B cell (primary cell): Measurements from ENCODE around the gene CHORDC1. TPM values are rescaled to one million over a fixed set of nuclear protein-coding genes. Genes with fewer than 3 reads are reported as not detected.

Source experiments
- ATAC-seq: fragments of 200-7000 bp; cut with Tn5 transposase; one replicate; pipeline ENCODE4 v1.10.0; 2021; ENCODE audit warnings: low read depth, mild to moderate bottlenecking, moderate number of reproducible peaks, moderate library complexity
- CTCF ChIA-PET: fragments of 350-600 bp; sonication (Branson Sonifier 250); formaldehyde crosslinking; loops from one replicate; lab custom pipeline; 2021; ENCODE audit warnings: antibody characterized with exemption, inconsistent platforms; lab: Charles Lee
- POLR2A ChIA-PET: fragments of 350-600 bp; sonication (Branson Sonifier 250); formaldehyde crosslinking; loops from one replicate; lab custom pipeline; 2021; ENCODE audit warnings: antibody characterized with exemption; lab: Charles Lee
- DNase-seq: peaks from one replicate; pipeline ENCODE4 v3.0.0; 2013
- H2AFZ ChIP-seq: 2 replicates; pipeline ENCODE4 v1.6.1; 2012; ENCODE audit warnings: mild to moderate bottlenecking, low read depth, low read length; ENCODE audit not compliant: insufficient read depth, poor library complexity, severe bottlenecking
- H3K27ac ChIP-seq, 2 donors: 1 replicate in 1 of 2; 2 replicates in 1 of 2; pipeline ENCODE4 v1.5.1; 2012 to 2013; ENCODE audit warnings: low read length in 2 of 2, mild to moderate bottlenecking in 2 of 2, moderate library complexity in 1 of 2
- H3K27me3 ChIP-seq, 4 experiments: fragments of 200-600 bp in 1 of 4; sonication (generic) in 1 of 4; replicated peaks in 1 of 4; 1 replicate in 2 of 4; 2 replicates in 2 of 4; pipeline versions ENCODE4 v1.6.1 to v1.7.0; 2013 to 2016; ENCODE audit warnings: low read length in 3 of 4, mild to moderate bottlenecking in 2 of 4, mixed read lengths in 1 of 4, moderate library complexity in 1 of 4; ENCODE audit not compliant: insufficient read depth in 4 of 4, control insufficient read depth in 3 of 4; ENCODE audit errors: control extremely low read depth in 1 of 4
- H3K36me3 ChIP-seq, 2 experiments: replicated peaks in 1 of 2; 1 replicate in 1 of 2; 2 replicates in 1 of 2; pipeline versions ENCODE4 v1.6.1 to v1.7.1; 2013; ENCODE audit warnings: low read length in 1 of 2; ENCODE audit not compliant: insufficient read depth in 2 of 2, control insufficient read depth in 1 of 2; ENCODE audit errors: control extremely low read depth in 1 of 2, extremely low read depth in 1 of 2
- H3K4me1 ChIP-seq, 2 donors: fragments of 200-600 bp in 1 of 2; sonication (generic) in 1 of 2; 1 replicate in 1 of 2; 2 replicates in 1 of 2; pipeline versions ENCODE4 v1.5.1 to v1.6.1; 2013 to 2017; ENCODE audit warnings: low read length in 2 of 2; ENCODE audit not compliant: control insufficient read depth in 2 of 2, insufficient read depth in 2 of 2
- H3K4me2 ChIP-seq: replicated peaks from 2 replicates; pipeline ENCODE3; 2012; ENCODE audit warnings: mild to moderate bottlenecking, low read depth, low read length; ENCODE audit not compliant: poor library complexity, severe bottlenecking
- H3K4me3 ChIP-seq, 5 experiments: fragments of 200-600 bp in 1 of 5; sonication (generic) in 1 of 5; 1 replicate in 3 of 5; 2 replicates in 2 of 5; pipeline versions ENCODE4 v1.5.1 to v1.7.0; 2011 to 2016; ENCODE audit warnings: low read length in 4 of 5, mild to moderate bottlenecking in 4 of 5, low read depth in 2 of 5, control low read depth in 1 of 5, moderate library complexity in 1 of 5; ENCODE audit not compliant: insufficient read depth in 1 of 5; ENCODE audit errors: control extremely low read depth in 1 of 5, extremely low read depth in 1 of 5
- H3K79me2 ChIP-seq: fragments of 200-600 bp; sonication (generic); one replicate; pipeline ENCODE4 v1.6.0; 2016; ENCODE audit warnings: low read length; ENCODE audit not compliant: control insufficient read depth, insufficient read depth
- H3K9ac ChIP-seq: fragments of 200-600 bp; sonication (generic); 2 replicates; pipeline ENCODE4 v1.6.1; 2017; ENCODE audit warnings: mild to moderate bottlenecking, low read length, moderate library complexity
- H3K9me3 ChIP-seq, 3 donors: one replicate each; pipeline versions ENCODE4 v1.6.1 to v1.7.1; 2013; ENCODE audit warnings: low read length in 2 of 3; ENCODE audit not compliant: control insufficient read depth in 2 of 3, insufficient read depth in 1 of 3; ENCODE audit errors: control extremely low read depth in 1 of 3
- H4K20me1 ChIP-seq: 2 replicates; pipeline ENCODE4 v1.6.0; 2012; ENCODE audit warnings: mild to moderate bottlenecking, low read length; ENCODE audit not compliant: insufficient read depth, control insufficient read depth, poor library complexity, severe bottlenecking
- H3K27ac Mint-ChIP-seq: one replicate; pipeline ENCODE4 v1.8.0; 2021; ENCODE audit warnings: mixed read lengths
- H3K27me3 Mint-ChIP-seq: one replicate; pipeline ENCODE4 v1.8.0; 2021; ENCODE audit warnings: mixed read lengths
- H3K4me1 Mint-ChIP-seq: one replicate; pipeline ENCODE4 v1.8.0; 2021; ENCODE audit warnings: mixed read lengths
- H3K4me3 Mint-ChIP-seq: one replicate; pipeline ENCODE4 v1.8.0; 2021; ENCODE audit warnings: mixed read lengths
- H3K9me3 Mint-ChIP-seq: one replicate; pipeline ENCODE4 v1.8.0; 2022; ENCODE audit warnings: mixed read lengths; ENCODE audit not compliant: insufficient read depth
- CTCF ChIP-seq: fragments of 200-600 bp; IDR thresholded peaks from one replicate; pipeline ENCODE4 v1.8.0; 2022; ENCODE audit warnings: antibody characterized with exemption, mild to moderate bottlenecking
- EZH2 ChIP-seq: IDR thresholded peaks from 2 replicates; pipeline ENCODE4 v1.6.1; 2012; ENCODE audit warnings: borderline replicate concordance, low read depth, mild to moderate bottlenecking, moderate library complexity, low read length; ENCODE audit not compliant: insufficient read depth, poor library complexity, severe bottlenecking
- WGBS: methylation state at CpG from one replicate; pipeline ENCODE4 v1.1.5; 2013; ENCODE audit warnings: missing lambda C conversion rate; ENCODE audit not compliant: insufficient coverage; 5-methylcytosine and 5-hydroxymethylcytosine counted together
- intact Hi-C: fragments of 100-400 bp; cut with micrococcal nuclease; formaldehyde crosslinking; loops from one replicate; pipeline ENCODE4 v1.10.0; 2022
- polyA plus RNA-seq: library from polyadenylated mRNA; depleted of rRNA; stranded (reverse); fragments of >200 nt; gene quantifications from 2 replicates; pipeline ENCODE4 v1.2.3, GENCODE V29; 2012
- total RNA-seq, 2 donors: library from RNA; stranded (reverse); fragments of 120-200 nt in 1 of 2; gene quantifications; 1 replicate in 1 of 2; 2 replicates in 1 of 2; pipeline versions ENCODE4 v1.2.3 to v1.2.4, GENCODE V29; 2013 to 2022

Gene CHORDC1
- total and polyA plus RNA-seq, 2 donors (not counting 1 experiment from before 2014, with no cell fraction given) = 22.1 to 76.9 TPM

- Histone ChIP-seq H3K36me3 (peaks cover 10 to 25% of the 10 kb centered on the region in 2 experiments), H3K27ac (no peak overlapping the region), H3K9ac (no peak overlapping the region), H2AFZ (no peak overlapping the region), H3K79me2 (peaks cover 62% of the 10 kb centered on the region), H4K20me1 (peaks cover 78% of the 10 kb centered on the region), H3K9me3 (no peaks in the 10 kb centered on the region), H3K4me1 (peaks cover 14 to 23% of the 10 kb centered on the region in 2 donors), H3K4me2 (no peak overlapping the region), H3K27me3 (no peaks in the 10 kb centered on the region), H3K4me3 (no peak overlapping the region)
- no peaks in the 10 kb centered on the region for H3K27me3 Mint-ChIP-seq
- TF ChIP-seq EZH2 = no peak
- no peak for TF ChIP-seq CTCF
- ATAC-seq (no peak), DNase-seq (no peak)
- H3K4me3 Mint-ChIP-seq = no peak overlapping the region
- no peak overlapping the region for H3K27ac Mint-ChIP-seq
- H3K9me3 Mint-ChIP-seq = no peaks in the 10 kb centered on the region
- WGBS = 75% methylated on average over 1 of the region's 5 CpGs
- peaks cover 42% of the 10 kb centered on the region for H3K4me1 Mint-ChIP-seq
- ChIA-PET CTCF (no interaction called here), POLR2A (no interaction called here)
- intact Hi-C loops = no loop called here
Measured at GRCh38 chr11:90216611-90217010, 6.2 kb downstream of the CHORDC1 start.

DNA sequence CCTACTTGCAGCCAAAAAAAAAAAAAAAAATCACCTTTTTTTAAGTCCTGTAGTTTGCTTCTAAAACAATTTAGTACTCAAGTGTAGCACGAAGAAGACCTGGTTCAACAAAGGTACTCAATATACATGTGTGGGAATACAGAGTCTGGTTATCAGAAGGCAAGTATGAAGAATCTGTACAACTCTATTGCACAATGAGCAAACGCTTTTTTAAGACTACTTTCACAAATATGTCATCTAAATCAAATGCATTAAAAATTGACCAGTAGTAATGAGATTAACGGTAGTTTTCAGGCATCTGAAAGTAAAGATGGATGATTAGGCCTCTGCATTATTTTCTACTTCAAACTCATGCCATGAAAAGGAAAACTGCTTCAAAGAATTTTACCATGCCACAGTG is 9.5 kb downstream of the CHORDC1 start:
- Histone ChIP-seq H3K27me3 (no peaks in the 10 kb centered on the region), H3K27ac (no peak overlapping the region), H2AFZ (no peak overlapping the region), H3K4me3 (no peak overlapping the region), H4K20me1 (peaks cover 52% of the 10 kb centered on the region), H3K4me1 (no peaks in the 10 kb centered on the region), H3K9me3 (no peaks in the 10 kb centered on the region), H3K4me2 (no peak overlapping the region), H3K36me3 (peaks cover 30 to 49% of the 10 kb centered on the region in 2 experiments), H3K79me2 (peaks cover 30% of the 10 kb centered on the region), H3K9ac (no peak overlapping the region)
- no peaks in the 10 kb centered on the region for H3K9me3 Mint-ChIP-seq
- H3K4me3 Mint-ChIP-seq = no peak overlapping the region
- intact Hi-C loops = no loop called here
- no peak overlapping the region for H3K27ac Mint-ChIP-seq
- TF ChIP-seq EZH2 (no peak), CTCF (no peak)
- H3K4me1 Mint-ChIP-seq = peaks cover 13% of the 10 kb centered on the region
- DNase-seq = no peak
- no peak for ATAC-seq
- no CpG with 5 or more reads among the region's 3 CpGs for WGBS
- no peaks in the 10 kb centered on the region for H3K27me3 Mint-ChIP-seq
- CTCF ChIA-PET = interaction anchor here (2.0 kb wide), 1 partner anchor 9 kb away, joined by 14 read pairs; no protein-coding TSS in a partner anchor
- POLR2A ChIA-PET = no interaction called here
